ENCODE data around the gene JMJD7. TPM values are rescaled to one million over a fixed set of nuclear protein-coding genes. Genes with fewer than 3 reads are reported as not detected.
A peak's percentile ranks its signal among the peaks of the same experiment; 100 is the strongest.

Gene JMJD7
- total RNA-seq, 3 donors from 2014 or later: 7.8 to 20.8 (median 8.8) TPM

DNA sequence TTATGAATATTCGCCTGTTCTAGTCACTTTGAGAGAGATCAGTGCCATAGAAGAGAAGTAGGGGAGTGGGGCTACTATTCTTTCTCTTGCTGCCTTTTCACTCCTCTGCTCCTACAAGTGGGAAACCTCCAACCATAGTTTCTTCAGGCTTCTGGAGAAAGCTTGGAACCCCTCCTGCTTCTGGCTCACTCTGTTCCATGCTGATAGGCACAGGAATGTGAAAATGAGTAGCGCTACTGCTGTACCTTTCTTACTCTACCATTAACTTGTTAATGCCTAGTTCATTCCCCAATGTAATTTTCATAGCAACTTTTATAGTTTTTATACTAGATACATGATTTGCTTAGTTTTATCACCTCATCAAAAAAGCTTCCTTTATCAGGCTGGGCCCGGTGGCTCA lies 26.7 kb upstream of the JMJD7 start:
- H3K4me1 ChIP-seq: peaks cover 3 to 12% of the 10 kb centered on the region in 2 donors
- no peaks in the 10 kb centered on the region for H3K27me3 ChIP-seq
- no peak overlapping the region for H3K27ac ChIP-seq
- DNase-seq (ENCODE audit: low spot score in 2 of 2): no peak
- intact Hi-C loops (cut with DNase I; ENCODE audit: low total_unique reads): no loop called here
- no peaks in the 10 kb centered on the region for H3K36me3 ChIP-seq
- H3K4me3 ChIP-seq: no peak overlapping the region
- H3K9me3 ChIP-seq: no peaks in the 10 kb centered on the region
- TF ChIP-seq, protein P1, sequence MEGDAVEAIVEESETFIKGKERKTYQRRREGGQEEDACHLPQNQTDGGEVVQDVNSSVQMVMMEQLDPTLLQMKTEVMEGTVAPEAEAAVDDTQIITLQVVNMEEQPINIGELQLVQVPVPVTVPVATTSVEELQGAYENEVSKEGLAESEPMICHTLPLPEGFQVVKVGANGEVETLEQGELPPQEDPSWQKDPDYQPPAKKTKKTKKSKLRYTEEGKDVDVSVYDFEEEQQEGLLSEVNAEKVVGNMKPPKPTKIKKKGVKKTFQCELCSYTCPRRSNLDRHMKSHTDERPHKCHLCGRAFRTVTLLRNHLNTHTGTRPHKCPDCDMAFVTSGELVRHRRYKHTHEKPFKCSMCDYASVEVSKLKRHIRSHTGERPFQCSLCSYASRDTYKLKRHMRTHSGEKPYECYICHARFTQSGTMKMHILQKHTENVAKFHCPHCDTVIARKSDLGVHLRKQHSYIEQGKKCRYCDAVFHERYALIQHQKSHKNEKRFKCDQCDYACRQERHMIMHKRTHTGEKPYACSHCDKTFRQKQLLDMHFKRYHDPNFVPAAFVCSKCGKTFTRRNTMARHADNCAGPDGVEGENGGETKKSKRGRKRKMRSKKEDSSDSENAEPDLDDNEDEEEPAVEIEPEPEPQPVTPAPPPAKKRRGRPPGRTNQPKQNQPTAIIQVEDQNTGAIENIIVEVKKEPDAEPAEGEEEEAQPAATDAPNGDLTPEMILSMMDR (IDR thresholded peaks at IDR 0.05): no peak
- no peak for TF ChIP-seq POLR2AphosphoS5 (IDR thresholded peaks at IDR 0.05)
- no peak for TF ChIP-seq POLR2A (IDR thresholded peaks at IDR 0.05)

- H3K27ac ChIP-seq: no peak overlapping the region
- no peak for DNase-seq (ENCODE audit: low spot score in 2 of 2)
Measured at GRCh38 chr15:41801850-41802455, 25.9 kb upstream of the JMJD7 start.

DNA sequence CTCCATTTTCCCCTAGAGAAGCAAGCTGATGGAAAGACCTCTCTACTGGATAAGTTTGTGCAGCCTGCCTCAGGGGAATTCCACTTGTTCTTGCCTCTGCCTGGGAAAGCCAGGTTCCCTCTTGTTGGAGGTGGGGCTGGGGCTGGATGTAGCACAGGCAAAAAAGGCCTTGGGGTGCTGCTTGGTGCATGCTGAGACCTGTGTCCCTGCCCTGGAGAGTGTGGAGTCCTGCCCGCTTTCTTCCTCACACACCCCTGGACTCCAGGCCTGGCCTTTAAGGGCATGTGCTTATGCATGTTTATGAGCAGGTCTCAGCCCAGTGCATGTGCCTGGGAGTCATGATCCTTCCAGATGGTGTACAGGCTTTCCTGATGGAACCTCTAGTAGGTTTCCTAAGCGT lies 23.5 kb upstream of the JMJD7 start:
- no peaks in the 10 kb centered on the region for H3K36me3 ChIP-seq
- no peak for TF ChIP-seq POLR2A (IDR thresholded peaks at IDR 0.05)
- no peak for TF ChIP-seq POLR2AphosphoS5 (IDR thresholded peaks at IDR 0.05)
- TF ChIP-seq, protein P1 (IDR thresholded peaks at IDR 0.05): no peak
- no peaks in the 10 kb centered on the region for H3K9me3 ChIP-seq
- no peak overlapping the region for H3K4me3 ChIP-seq
- intact Hi-C loops (cut with DNase I; ENCODE audit: low total_unique reads): no loop called here
- DNase-seq (ENCODE audit: low spot score in 2 of 2): peak in 1 of 2 donors; percentile 89
- peaks cover 3 to 7% of the 10 kb centered on the region in 2 donors for H3K4me1 ChIP-seq
- H3K27me3 ChIP-seq: no peaks in the 10 kb centered on the region
- H3K27ac ChIP-seq: peak overlapping the region; percentile 84 to 91

More at GRCh38 chr15:41801850-41802455, 25.9 kb upstream of the JMJD7 start:
- H3K9me3 ChIP-seq: no peaks in the 10 kb centered on the region
- H3K4me3 ChIP-seq: no peak overlapping the region
- intact Hi-C loops (cut with DNase I; ENCODE audit: low total_unique reads): no loop called here
- H3K36me3 ChIP-seq: no peaks in the 10 kb centered on the region
- no peak for TF ChIP-seq POLR2AphosphoS5 (IDR thresholded peaks at IDR 0.05)
- H3K4me1 ChIP-seq: peaks cover 3 to 8% of the 10 kb centered on the region in 2 donors
- H3K27me3 ChIP-seq: no peaks in the 10 kb centered on the region

DNA sequence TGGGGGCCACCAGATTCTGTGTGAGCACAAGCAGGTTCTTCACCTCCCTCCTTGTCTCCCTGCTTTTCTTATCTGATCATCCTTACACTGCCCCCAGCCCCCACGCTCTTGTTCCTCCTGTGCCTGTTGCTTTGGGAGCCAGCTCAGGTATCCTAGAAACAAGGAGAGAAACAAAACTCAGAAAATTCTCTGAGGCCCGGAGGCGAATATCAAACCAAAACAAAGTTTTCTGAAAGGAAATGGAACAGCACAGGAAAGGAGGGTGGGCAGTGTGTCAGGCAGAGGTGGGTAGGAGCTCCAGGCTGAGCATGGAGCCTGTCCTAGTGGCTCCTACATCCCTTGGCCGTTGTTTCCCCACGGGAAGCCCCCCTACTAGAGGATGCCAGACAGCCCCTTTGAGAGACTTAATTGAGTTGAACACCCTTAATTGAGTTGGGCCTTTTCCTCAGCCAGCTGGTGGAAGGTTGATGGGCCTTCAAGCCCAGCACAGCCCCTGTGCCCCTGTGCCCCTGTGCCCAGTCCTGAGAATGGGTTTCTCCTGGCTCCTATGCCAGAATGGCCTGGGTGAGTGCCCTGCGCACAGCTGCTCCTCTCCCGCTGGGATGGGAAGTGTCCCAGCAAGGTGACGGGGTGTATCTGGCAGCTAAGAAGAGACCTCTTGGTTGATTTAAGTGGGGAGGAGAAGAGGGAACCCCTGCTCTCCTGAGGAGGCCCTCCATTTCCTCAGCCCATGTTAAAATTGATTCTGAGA lies 22.8 kb upstream of the JMJD7 start:
- Histone ChIP-seq H3K4me1 (peaks cover 3 to 7% of the 10 kb centered on the region in 2 donors), H3K4me3 (no peak overlapping the region), H3K9me3 (no peaks in the 10 kb centered on the region), H3K27ac (peak overlapping the region; percentile 84 to 91), H3K27me3 (no peaks in the 10 kb centered on the region), H3K36me3 (no peaks in the 10 kb centered on the region)
- intact Hi-C loops (cut with DNase I; ENCODE audit: low total_unique reads): no loop called here
- TF ChIP-seq POLR2A (IDR thresholded peaks at IDR 0.05) (no peak), POLR2AphosphoS5 (IDR thresholded peaks at IDR 0.05) (no peak)
- TF ChIP-seq, protein P1 (IDR thresholded peaks at IDR 0.05): no peak
- DNase-seq (ENCODE audit: low spot score in 2 of 2): peak in 1 of 2 donors; percentile 72

- intact Hi-C loops (cut with DNase I; ENCODE audit: low total_unique reads): no loop called here
- H3K27ac ChIP-seq: peak overlapping the region; percentile 84 to 91
- DNase-seq (ENCODE audit: low spot score in 2 of 2): no peak
- no peaks in the 10 kb centered on the region for H3K36me3 ChIP-seq
- H3K9me3 ChIP-seq: no peaks in the 10 kb centered on the region
- H3K4me3 ChIP-seq: no peak overlapping the region
- H3K27me3 ChIP-seq: no peaks in the 10 kb centered on the region
- H3K4me1 ChIP-seq: peaks cover 3 to 7% of the 10 kb centered on the region in 2 donors
- TF ChIP-seq POLR2AphosphoS5 (IDR thresholded peaks at IDR 0.05) (no peak), POLR2A (IDR thresholded peaks at IDR 0.05) (no peak)
- TF ChIP-seq, protein P1 (IDR thresholded peaks at IDR 0.05): no peak
Measured at GRCh38 chr15:41805711-41806110, 22.2 kb upstream of the JMJD7 start.

All from breast epithelium (tissue), 4 donors.